ENCODE measurements around the gene ACADS. TPM values are rescaled to one million over a fixed set of nuclear protein-coding genes. Genes with fewer than 3 reads are reported as not detected.

The ACADS gene
- total RNA-seq, 1 experiment from 2014 or later = 5.2 TPM

- Histone ChIP-seq H2AFZ (ENCODE audit: low read length) (no peak overlapping the region), H3K9ac (ENCODE audit: low read length) (no peak overlapping the region), H3K4me1 (ENCODE audit: low read length) (peaks cover 17% of the 10 kb centered on the region), H3K27ac (ENCODE audit: low read length) (no peak overlapping the region), H3K36me3 (ENCODE audit: insufficient read depth, low read length) (peaks cover 62% of the 10 kb centered on the region), H3K9me2 (replicated peaks; ENCODE audit: insufficient read depth, low read length) (no peaks in the 10 kb centered on the region), H3K27me3 (ENCODE audit: low read length) (no peaks in the 10 kb centered on the region), H3K79me2 (ENCODE audit: low read length) (peaks cover 68% of the 10 kb centered on the region), H4K20me1 (ENCODE audit: insufficient read depth, low read depth, low read length) (peaks cover 34% of the 10 kb centered on the region), H3K4me2 (ENCODE audit: low read depth, low read length, poor library complexity, severe bottlenecking) (no peak overlapping the region), H3K9me3 (ENCODE audit: low read length) (no peaks in the 10 kb centered on the region), H3K4me3 (ENCODE audit: low read length) (no peak overlapping the region)
- DNase-seq = no peak
Measured at GRCh38 chr12:120693848-120694247, 31.8 kb upstream of the ACADS start.

DNA sequence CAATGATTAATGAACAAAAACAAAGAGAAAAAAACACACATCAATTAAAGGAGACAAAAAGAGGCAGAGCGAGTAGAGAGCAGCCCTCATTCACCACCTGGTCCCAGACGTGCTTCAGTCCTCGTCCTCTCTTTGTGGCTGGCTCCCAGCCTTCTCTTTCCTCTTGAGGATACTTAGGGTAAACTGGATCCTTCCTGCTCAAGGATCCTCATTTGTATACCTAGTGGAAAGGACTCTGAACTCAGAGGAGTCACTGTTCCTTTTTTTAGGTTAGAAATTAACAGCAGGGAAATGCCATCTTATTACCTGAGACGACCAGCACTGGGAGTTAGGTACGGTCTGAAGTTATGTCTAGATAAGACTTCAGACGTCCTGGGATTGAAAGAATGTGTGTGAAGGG lies 29.0 kb upstream of the ACADS start:
- H2AFZ ChIP-seq (ENCODE audit: low read length) = no peak overlapping the region
- peaks cover 66% of the 10 kb centered on the region for H3K36me3 ChIP-seq (ENCODE audit: insufficient read depth, low read length)
- no peak overlapping the region for H3K27ac ChIP-seq (ENCODE audit: low read length)
- no peaks in the 10 kb centered on the region for H3K4me1 ChIP-seq (ENCODE audit: low read length)
- no peaks in the 10 kb centered on the region for H3K27me3 ChIP-seq (ENCODE audit: low read length)
- H3K9me2 ChIP-seq (replicated peaks; ENCODE audit: insufficient read depth, low read length) = no peaks in the 10 kb centered on the region
- H3K4me2 ChIP-seq (ENCODE audit: low read depth, low read length, poor library complexity, severe bottlenecking) = no peak overlapping the region
- peaks cover 11% of the 10 kb centered on the region for H4K20me1 ChIP-seq (ENCODE audit: insufficient read depth, low read depth, low read length)
- H3K9ac ChIP-seq (ENCODE audit: low read length) = no peak overlapping the region
- no peak overlapping the region for H3K4me3 ChIP-seq (ENCODE audit: low read length)
- no peaks in the 10 kb centered on the region for H3K9me3 ChIP-seq (ENCODE audit: low read length)
- peaks cover 40% of the 10 kb centered on the region for H3K79me2 ChIP-seq (ENCODE audit: low read length)
- no peak for DNase-seq

DNA sequence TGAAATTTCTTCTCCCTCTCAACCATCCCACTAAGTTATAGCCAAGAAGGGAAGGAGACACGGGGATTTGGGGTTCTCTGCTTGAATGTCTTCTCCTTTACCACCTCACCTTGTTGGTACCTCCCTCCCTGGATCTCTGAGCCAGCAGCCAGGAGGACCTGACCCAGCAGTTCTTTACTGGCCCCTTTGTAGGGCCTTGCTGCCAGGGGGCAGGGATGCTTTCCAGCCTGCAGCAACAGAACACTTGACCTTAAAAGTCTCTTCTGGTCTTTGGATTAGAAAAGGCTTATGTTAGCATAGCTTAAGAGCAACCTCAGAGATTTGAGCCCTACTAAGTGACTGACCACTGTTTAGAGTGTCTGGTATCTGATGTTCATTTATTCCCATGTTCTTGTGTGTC lies 28.3 kb upstream of the ACADS start:
- H3K4me1 ChIP-seq (ENCODE audit: low read length) = no peaks in the 10 kb centered on the region
- no peaks in the 10 kb centered on the region for H3K27me3 ChIP-seq (ENCODE audit: low read length)
- no peak overlapping the region for H3K4me3 ChIP-seq (ENCODE audit: low read length)
- H3K79me2 ChIP-seq (ENCODE audit: low read length) = peaks cover 33% of the 10 kb centered on the region
- H3K36me3 ChIP-seq (ENCODE audit: insufficient read depth, low read length) = peaks cover 69% of the 10 kb centered on the region
- H3K4me2 ChIP-seq (ENCODE audit: low read depth, low read length, poor library complexity, severe bottlenecking) = no peak overlapping the region
- no peaks in the 10 kb centered on the region for H3K9me3 ChIP-seq (ENCODE audit: low read length)
- H3K9me2 ChIP-seq (replicated peaks; ENCODE audit: insufficient read depth, low read length) = no peaks in the 10 kb centered on the region
- no peak for DNase-seq
- H3K9ac ChIP-seq (ENCODE audit: low read length) = no peak overlapping the region
- H4K20me1 ChIP-seq (ENCODE audit: insufficient read depth, low read depth, low read length) = peaks cover 8% of the 10 kb centered on the region
- no peak overlapping the region for H3K27ac ChIP-seq (ENCODE audit: low read length)
- no peak overlapping the region for H2AFZ ChIP-seq (ENCODE audit: low read length)

- Histone ChIP-seq H3K4me2 (ENCODE audit: low read depth, low read length, poor library complexity, severe bottlenecking) (no peak overlapping the region), H4K20me1 (ENCODE audit: insufficient read depth, low read depth, low read length) (peaks cover 5% of the 10 kb centered on the region; the same call in 1 of the 2 replicates), H2AFZ (ENCODE audit: low read length) (no peak overlapping the region), H3K79me2 (ENCODE audit: low read length) (peaks cover 20% of the 10 kb centered on the region), H3K27ac (ENCODE audit: low read length) (no peak overlapping the region), H3K36me3 (ENCODE audit: insufficient read depth, low read length) (peaks cover 63% of the 10 kb centered on the region), H3K9me2 (replicated peaks; ENCODE audit: insufficient read depth, low read length) (no peaks in the 10 kb centered on the region), H3K4me1 (ENCODE audit: low read length) (no peaks in the 10 kb centered on the region), H3K4me3 (ENCODE audit: low read length) (no peak overlapping the region), H3K27me3 (ENCODE audit: low read length) (no peaks in the 10 kb centered on the region), H3K9me3 (ENCODE audit: low read length) (no peaks in the 10 kb centered on the region), H3K9ac (ENCODE audit: low read length) (no peak overlapping the region)
- no peak for DNase-seq
Measured at GRCh38 chr12:120698665-120699064, 27.0 kb upstream of the ACADS start.

GRCh38 chr12:120699553-120699952 lies 26.1 kb upstream of the ACADS start:
- H3K9ac ChIP-seq (ENCODE audit: low read length) = no peak overlapping the region
- no peak overlapping the region for H2AFZ ChIP-seq (ENCODE audit: low read length)
- H3K27ac ChIP-seq (ENCODE audit: low read length) = no peak overlapping the region
- H3K4me2 ChIP-seq (ENCODE audit: low read depth, low read length, poor library complexity, severe bottlenecking) = no peak overlapping the region
- H3K9me2 ChIP-seq (replicated peaks; ENCODE audit: insufficient read depth, low read length) = no peaks in the 10 kb centered on the region
- H3K4me1 ChIP-seq (ENCODE audit: low read length) = no peaks in the 10 kb centered on the region
- peaks cover 5% of the 10 kb centered on the region; the same call in 1 of the 2 replicates for H4K20me1 ChIP-seq (ENCODE audit: insufficient read depth, low read depth, low read length)
- DNase-seq = no peak
- H3K36me3 ChIP-seq (ENCODE audit: insufficient read depth, low read length) = peaks cover 57% of the 10 kb centered on the region; the same call in 1 of the 2 replicates
- H3K79me2 ChIP-seq (ENCODE audit: low read length) = peaks cover 14% of the 10 kb centered on the region
- H3K9me3 ChIP-seq (ENCODE audit: low read length) = no peaks in the 10 kb centered on the region
- no peak overlapping the region for H3K4me3 ChIP-seq (ENCODE audit: low read length)
- H3K27me3 ChIP-seq (ENCODE audit: low read length) = no peaks in the 10 kb centered on the region

DNA sequence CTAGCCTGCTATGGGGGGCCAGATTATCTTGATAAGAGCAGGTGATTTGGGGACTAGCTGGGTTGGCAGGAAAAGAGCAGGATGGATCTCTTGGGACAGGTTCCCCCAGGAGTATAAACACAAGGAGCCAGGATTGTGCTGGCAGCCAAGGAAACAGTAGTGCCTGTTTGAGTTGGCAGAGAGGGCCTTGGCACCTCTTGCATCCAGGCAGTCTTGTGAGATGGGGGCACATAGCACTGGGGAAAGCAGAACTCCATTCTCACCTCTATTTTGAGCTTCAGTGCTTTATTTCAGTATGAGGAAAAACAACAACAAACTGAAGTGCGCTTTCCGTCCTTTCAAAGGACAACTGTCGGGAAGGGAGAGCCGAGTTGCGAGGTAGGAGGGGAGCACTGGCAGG lies 24.7 kb upstream of the ACADS start:
- peaks cover 50% of the 10 kb centered on the region for H3K36me3 ChIP-seq (ENCODE audit: insufficient read depth, low read length)
- DNase-seq = no peak

DNA sequence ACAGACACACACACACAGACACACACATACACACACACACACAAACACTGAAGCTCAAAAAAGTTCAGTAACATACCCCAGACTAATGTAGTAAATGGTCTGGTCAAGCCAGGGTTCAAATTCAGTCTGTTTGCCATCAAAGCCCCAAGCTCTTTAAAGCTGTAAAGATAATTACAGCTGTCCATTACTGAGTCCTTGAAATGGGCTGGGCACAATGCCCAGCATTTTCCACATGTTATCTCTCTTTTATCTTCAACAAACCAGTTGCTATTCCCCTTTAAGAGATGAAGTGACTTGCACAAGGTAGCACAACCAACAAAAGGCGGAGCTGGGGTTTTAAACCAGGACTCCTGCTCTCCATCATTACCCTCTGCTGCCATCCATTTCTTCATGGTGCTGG lies 23.0 kb upstream of the ACADS start:
- Histone ChIP-seq H3K9ac (ENCODE audit: low read length) (no peak overlapping the region), H2AFZ (ENCODE audit: low read length) (no peak overlapping the region), H3K9me3 (ENCODE audit: low read length) (no peaks in the 10 kb centered on the region), H3K79me2 (ENCODE audit: low read length) (no peaks in the 10 kb centered on the region), H3K27me3 (ENCODE audit: low read length) (no peaks in the 10 kb centered on the region), H3K4me2 (ENCODE audit: low read depth, low read length, poor library complexity, severe bottlenecking) (no peak overlapping the region), H3K36me3 (ENCODE audit: insufficient read depth, low read length) (peaks cover 33% of the 10 kb centered on the region), H3K4me3 (ENCODE audit: low read length) (no peak overlapping the region), H3K27ac (ENCODE audit: low read length) (no peak overlapping the region), H3K4me1 (ENCODE audit: low read length) (no peaks in the 10 kb centered on the region), H4K20me1 (ENCODE audit: insufficient read depth, low read depth, low read length) (no peaks in the 10 kb centered on the region), H3K9me2 (replicated peaks; ENCODE audit: insufficient read depth, low read length) (no peaks in the 10 kb centered on the region)
- DNase-seq = no peak

More for the DNA sequence above, 24.7 kb upstream of the ACADS start:
- no peaks in the 10 kb centered on the region for H3K9me3 ChIP-seq (ENCODE audit: low read length)
- no peaks in the 10 kb centered on the region for H4K20me1 ChIP-seq (ENCODE audit: insufficient read depth, low read depth, low read length)
- H3K27ac ChIP-seq (ENCODE audit: low read length) = no peak overlapping the region
- H3K4me1 ChIP-seq (ENCODE audit: low read length) = no peaks in the 10 kb centered on the region
- no peaks in the 10 kb centered on the region for H3K27me3 ChIP-seq (ENCODE audit: low read length)
- no peak overlapping the region for H2AFZ ChIP-seq (ENCODE audit: low read length)
- no peak overlapping the region for H3K4me2 ChIP-seq (ENCODE audit: low read depth, low read length, poor library complexity, severe bottlenecking)
- H3K79me2 ChIP-seq (ENCODE audit: low read length) = 0 out of 2 replicates have a peak, but pooled peaks cover 6% of the 10 kb centered on the region
- no peak overlapping the region for H3K4me3 ChIP-seq (ENCODE audit: low read length)
- H3K9ac ChIP-seq (ENCODE audit: low read length) = no peak overlapping the region
- H3K9me2 ChIP-seq (replicated peaks; ENCODE audit: insufficient read depth, low read length) = no peaks in the 10 kb centered on the region

DNA sequence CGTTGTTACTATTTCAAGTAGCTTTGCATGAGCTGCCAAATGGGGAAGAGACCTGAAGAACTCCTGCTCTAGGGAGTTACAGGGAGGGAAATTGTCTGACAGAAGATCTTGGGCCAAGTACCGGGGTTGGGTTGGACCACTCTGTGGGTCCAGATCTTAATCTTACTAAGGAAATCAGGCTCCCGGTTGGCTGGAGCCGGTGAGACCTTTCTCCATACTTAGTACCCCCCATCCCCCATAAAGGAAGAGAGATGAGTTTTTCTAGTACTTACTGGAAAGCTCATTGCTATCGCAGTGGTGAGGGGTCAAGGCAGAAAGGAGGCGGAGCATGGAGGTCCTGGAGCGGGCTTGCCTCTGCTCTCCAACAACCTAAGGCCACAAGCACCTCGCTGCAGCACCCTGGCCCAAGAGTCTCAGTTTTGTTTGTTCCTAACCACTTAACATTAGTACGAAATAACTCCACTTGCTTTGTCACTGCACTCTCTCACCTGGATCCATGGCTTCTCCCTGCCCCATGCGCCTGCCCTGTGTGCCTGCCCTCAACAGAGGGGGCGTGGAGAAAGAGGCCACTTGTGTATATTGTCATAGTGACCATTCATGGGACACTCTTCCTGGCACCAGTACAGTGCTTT lies 22.2 kb upstream of the ACADS start:
- H3K9ac ChIP-seq (ENCODE audit: low read length) = no peak overlapping the region
- H3K27ac ChIP-seq (ENCODE audit: low read length) = no peak overlapping the region
- no peaks in the 10 kb centered on the region for H4K20me1 ChIP-seq (ENCODE audit: insufficient read depth, low read depth, low read length)
- no peaks in the 10 kb centered on the region for H3K4me1 ChIP-seq (ENCODE audit: low read length)
- H2AFZ ChIP-seq (ENCODE audit: low read length) = no peak overlapping the region
- no peaks in the 10 kb centered on the region for H3K79me2 ChIP-seq (ENCODE audit: low read length)
- H3K36me3 ChIP-seq (ENCODE audit: insufficient read depth, low read length) = peaks cover 25% of the 10 kb centered on the region
- no peak overlapping the region for H3K4me3 ChIP-seq (ENCODE audit: low read length)
- H3K9me2 ChIP-seq (replicated peaks; ENCODE audit: insufficient read depth, low read length) = no peaks in the 10 kb centered on the region
- no peaks in the 10 kb centered on the region for H3K9me3 ChIP-seq (ENCODE audit: low read length)
- no peaks in the 10 kb centered on the region for H3K27me3 ChIP-seq (ENCODE audit: low read length)
- no peak overlapping the region for H3K4me2 ChIP-seq (ENCODE audit: low read depth, low read length, poor library complexity, severe bottlenecking)
- DNase-seq = no peak

All from Karpas-422 (cell line).